Liver (tissue), 9 donors: Measurements from ENCODE around the gene DNAJB13. TPM values are rescaled to one million over a fixed set of nuclear protein-coding genes. Genes with fewer than 3 reads are reported as not detected.

Source experiments
- DNase-seq: peaks from one replicate; pipeline ENCODE4 v3.0.0-alpha.2; 2017; ENCODE audit warnings: low spot score
- H3K27ac ChIP-seq, 2 donors: one replicate each; pipeline ENCODE4 v1.7.0; 2013; ENCODE audit warnings: inconsistent platforms in 2 of 2, low read length in 2 of 2, control low read depth in 1 of 2, low read depth in 1 of 2, mild to moderate bottlenecking in 1 of 2
- H3K27me3 ChIP-seq, 4 donors: one replicate each; pipeline versions ENCODE4 v1.6.1 to v1.7.0; 2013; ENCODE audit warnings: low read length in 3 of 4, inconsistent platforms in 1 of 4, mild to moderate bottlenecking in 1 of 4, moderate library complexity in 1 of 4; ENCODE audit not compliant: control insufficient read depth in 4 of 4, insufficient read depth in 4 of 4
- H3K36me3 ChIP-seq, 4 donors: one replicate each; pipeline versions ENCODE4 v1.6.1 to v1.7.0; 2013; ENCODE audit warnings: low read length in 3 of 4, mild to moderate bottlenecking in 3 of 4, low read depth in 1 of 4, moderate library complexity in 1 of 4; ENCODE audit not compliant: control insufficient read depth in 4 of 4, insufficient read depth in 3 of 4
- H3K4me1 ChIP-seq, 4 donors: one replicate each; pipeline versions ENCODE4 v1.6.1 to v1.7.0; 2013; ENCODE audit warnings: low read length in 3 of 4, mild to moderate bottlenecking in 3 of 4, moderate library complexity in 1 of 4; ENCODE audit not compliant: control insufficient read depth in 4 of 4, insufficient read depth in 4 of 4
- H3K4me3 ChIP-seq, 3 donors: one replicate each; pipeline versions ENCODE4 v1.6.1 to v1.7.0; 2013; ENCODE audit warnings: low read length in 3 of 3, control low read depth in 1 of 3, low read depth in 1 of 3, mild to moderate bottlenecking in 1 of 3
- H3K9ac ChIP-seq, 2 donors: one replicate each; pipeline ENCODE4 v1.7.0; 2013; ENCODE audit warnings: low read length in 2 of 2, mild to moderate bottlenecking in 2 of 2, moderate library complexity in 2 of 2, control low read depth in 1 of 2, low read depth in 1 of 2
- H3K9me3 ChIP-seq, 4 donors: one replicate each; pipeline versions ENCODE4 v1.6.1 to v1.7.0; 2013; ENCODE audit warnings: low read length in 3 of 4; ENCODE audit not compliant: control insufficient read depth in 4 of 4
- ATF3 ChIP-seq: IDR thresholded peaks from 2 replicates; pipeline ENCODE4 v1.6.1; 2016; ENCODE audit warnings: antibody characterized with exemption
- CTCF ChIP-seq: fragments of 150-350 bp; IDR thresholded peaks from 2 replicates; pipeline ENCODE4 v1.5.1; 2017; ENCODE audit warnings: improper control_type of control experiment, low read depth, low read length; ENCODE audit not compliant: missing input control
- EGR1 ChIP-seq, 2 donors: IDR thresholded peaks; 2 replicates each; pipeline ENCODE4 v1.6.1; 2016 to 2018; ENCODE audit warnings: antibody characterized with exemption in 2 of 2, low read depth in 2 of 2
- FOXA1 ChIP-seq: IDR thresholded peaks from 2 replicates; pipeline ENCODE4 v1.6.1; 2016; ENCODE audit warnings: antibody characterized with exemption
- FOXA2 ChIP-seq: IDR thresholded peaks from 2 replicates; pipeline ENCODE4 v1.6.1; 2016; ENCODE audit warnings: antibody characterized with exemption
- GABPA ChIP-seq, 2 donors: IDR thresholded peaks in 1 of 2; conservative IDR thresholded peaks in 1 of 2; 2 replicates each; pipeline ENCODE4 v1.6.1; 2016; ENCODE audit warnings: antibody characterized with exemption in 2 of 2, mild to moderate bottlenecking in 1 of 2, moderate library complexity in 1 of 2
- HNF4A ChIP-seq, 2 donors: conservative IDR thresholded peaks; 2 replicates each; pipeline ENCODE4 v1.6.1; 2016; ENCODE audit warnings: antibody characterized with exemption in 2 of 2, mild to moderate bottlenecking in 2 of 2
- HNF4G ChIP-seq: IDR thresholded peaks from 2 replicates; pipeline ENCODE4 v1.6.1; 2016; ENCODE audit warnings: antibody characterized with exemption
- JUND ChIP-seq, 2 donors: IDR thresholded peaks; 2 replicates each; pipeline ENCODE4 v1.6.1; 2016; ENCODE audit warnings: antibody characterized with exemption in 2 of 2
- MAX ChIP-seq: IDR thresholded peaks from 2 replicates; pipeline ENCODE4 v1.6.1; 2016; ENCODE audit warnings: antibody characterized with exemption
- NR2F2 ChIP-seq: IDR thresholded peaks from 2 replicates; pipeline ENCODE4 v1.6.1; 2016; ENCODE audit warnings: antibody characterized with exemption
- RAD21 ChIP-seq, 2 donors: IDR thresholded peaks; 2 replicates each; pipeline ENCODE4 v1.6.1; 2016; ENCODE audit warnings: antibody characterized with exemption in 2 of 2, mild to moderate bottlenecking in 2 of 2
- RXRA ChIP-seq, 2 donors: IDR thresholded peaks; 2 replicates each; pipeline ENCODE4 v1.6.1; 2017 to 2018; ENCODE audit warnings: antibody characterized with exemption in 2 of 2, mild to moderate bottlenecking in 1 of 2
- SP1 ChIP-seq: IDR thresholded peaks from 2 replicates; pipeline ENCODE4 v1.6.1; 2018; ENCODE audit warnings: antibody characterized with exemption, mild to moderate bottlenecking
- TAF1 ChIP-seq: conservative IDR thresholded peaks from 2 replicates; pipeline ENCODE4 v1.6.1; 2016; ENCODE audit warnings: antibody characterized with exemption, mild to moderate bottlenecking
- YY1 ChIP-seq: IDR thresholded peaks from 2 replicates; pipeline ENCODE4 v1.6.1; 2016; ENCODE audit warnings: antibody characterized with exemption, mild to moderate bottlenecking
- WGBS: extraction: QIAGEN DNeasy Blood & Tissue Kit; methylation state at CpG from one replicate; pipeline ENCODE4 v1.1.7; 2013; 5-methylcytosine and 5-hydroxymethylcytosine counted together
- polyA plus RNA-seq, 2 donors: library from polyadenylated mRNA; stranded (reverse) in 1 of 2; unstranded in 1 of 2; fragments of 200-250 nt in 1 of 2; fragments of >200 nt in 1 of 2; fragmentation: Nextera tagmentation in 1 of 2; extraction: Ambion mirVana in 1 of 2; gene quantifications; one replicate each; pipeline versions ENCODE4 v1.2.1 to v1.2.3, GENCODE V29; 2013 to 2015
- total RNA-seq, 2 donors: library from RNA; depleted of rRNA; stranded (reverse); fragments of >200 nt; gene quantifications; one replicate each; pipeline ENCODE4 v1.2.3, GENCODE V29; 2014
- TF ChIP-seq, protein P1 (sequence below): IDR thresholded peaks from 2 replicates; pipeline ENCODE4 v1.6.1; 2016; ENCODE audit warnings: antibody characterized with exemption
- TF ChIP-seq, protein P2 (sequence below): IDR thresholded peaks from 2 replicates; pipeline ENCODE4 v1.6.1; 2016; ENCODE audit warnings: antibody characterized with exemption, mild to moderate bottlenecking
- donor health status: healthy.
- donor health status: healthy.
- donor health status: healthy.
- donor health status: healthy.
- donor health status: healthy.

Gene DNAJB13
- total and polyA plus RNA-seq, 4 donors = 0.08 TPM; not detected in 3

- TF ChIP-seq HNF4A (conservative IDR thresholded peaks at IDR 0.05) = no peak
Measured at GRCh38 chr11:73942010-73942409, 8.8 kb upstream of the DNAJB13 start (continued).

DNA sequence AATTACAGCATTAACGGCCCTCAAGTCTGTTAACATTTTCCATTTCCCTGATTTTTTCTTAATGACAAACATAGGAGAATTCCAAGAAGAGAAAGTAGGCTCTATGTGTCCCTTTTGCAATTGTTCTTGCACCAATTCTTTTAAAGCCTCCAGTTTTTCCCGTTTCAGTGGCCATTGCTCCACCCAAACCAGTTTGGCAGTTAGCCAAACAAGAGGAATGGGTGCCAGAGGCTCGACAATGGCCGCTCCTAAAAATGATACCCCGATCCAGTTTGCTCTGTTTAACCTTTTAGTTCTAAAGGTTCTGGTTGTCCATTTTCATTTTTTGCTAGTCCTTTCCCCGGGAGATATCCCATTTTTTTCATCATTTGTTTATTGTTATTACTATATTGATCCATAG is 6.7 kb upstream of the DNAJB13 start:
- no peaks in the 10 kb centered on the region for H3K4me1 ChIP-seq
- H3K27ac ChIP-seq = no peak overlapping the region
- no peaks in the 10 kb centered on the region for H3K9me3 ChIP-seq
- 81% methylated on average over 6 of the region's 6 CpGs for WGBS
- H3K36me3 ChIP-seq = no peaks in the 10 kb centered on the region
- H3K4me3 ChIP-seq = no peak overlapping the region
- H3K9ac ChIP-seq = no peak overlapping the region
- no peak for DNase-seq
- no peaks in the 10 kb centered on the region for H3K27me3 ChIP-seq
- TF ChIP-seq JUND (IDR thresholded peaks at IDR 0.05) (no peak), TAF1 (no peak), MAX (no peak), EGR1 (IDR thresholded peaks at IDR 0.05; ENCODE audit: low read depth in 2 of 2) (no peak), SP1 (no peak), HNF4G (no peak), FOXA1 (no peak), RAD21 (IDR thresholded peaks at IDR 0.05) (no peak), CTCF (no peak), FOXA2 (no peak), ATF3 (no peak), HNF4A (conservative IDR thresholded peaks at IDR 0.05) (no peak), NR2F2 (no peak), RXRA (IDR thresholded peaks at IDR 0.05) (no peak), GABPA (IDR thresholded peaks at IDR 0.05 in 1 of 2, conservative IDR thresholded peaks at IDR 0.05 in 1 of 2) (no peak), YY1 (no peak)
- TF ChIP-seq, protein P1, sequence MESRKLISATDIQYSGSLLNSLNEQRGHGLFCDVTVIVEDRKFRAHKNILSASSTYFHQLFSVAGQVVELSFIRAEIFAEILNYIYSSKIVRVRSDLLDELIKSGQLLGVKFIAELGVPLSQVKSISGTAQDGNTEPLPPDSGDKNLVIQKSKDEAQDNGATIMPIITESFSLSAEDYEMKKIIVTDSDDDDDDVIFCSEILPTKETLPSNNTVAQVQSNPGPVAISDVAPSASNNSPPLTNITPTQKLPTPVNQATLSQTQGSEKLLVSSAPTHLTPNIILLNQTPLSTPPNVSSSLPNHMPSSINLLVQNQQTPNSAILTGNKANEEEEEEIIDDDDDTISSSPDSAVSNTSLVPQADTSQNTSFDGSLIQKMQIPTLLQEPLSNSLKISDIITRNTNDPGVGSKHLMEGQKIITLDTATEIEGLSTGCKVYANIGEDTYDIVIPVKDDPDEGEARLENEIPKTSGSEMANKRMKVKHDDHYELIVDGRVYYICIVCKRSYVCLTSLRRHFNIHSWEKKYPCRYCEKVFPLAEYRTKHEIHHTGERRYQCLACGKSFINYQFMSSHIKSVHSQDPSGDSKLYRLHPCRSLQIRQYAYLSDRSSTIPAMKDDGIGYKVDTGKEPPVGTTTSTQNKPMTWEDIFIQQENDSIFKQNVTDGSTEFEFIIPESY = no peak
- TF ChIP-seq, protein P2, sequence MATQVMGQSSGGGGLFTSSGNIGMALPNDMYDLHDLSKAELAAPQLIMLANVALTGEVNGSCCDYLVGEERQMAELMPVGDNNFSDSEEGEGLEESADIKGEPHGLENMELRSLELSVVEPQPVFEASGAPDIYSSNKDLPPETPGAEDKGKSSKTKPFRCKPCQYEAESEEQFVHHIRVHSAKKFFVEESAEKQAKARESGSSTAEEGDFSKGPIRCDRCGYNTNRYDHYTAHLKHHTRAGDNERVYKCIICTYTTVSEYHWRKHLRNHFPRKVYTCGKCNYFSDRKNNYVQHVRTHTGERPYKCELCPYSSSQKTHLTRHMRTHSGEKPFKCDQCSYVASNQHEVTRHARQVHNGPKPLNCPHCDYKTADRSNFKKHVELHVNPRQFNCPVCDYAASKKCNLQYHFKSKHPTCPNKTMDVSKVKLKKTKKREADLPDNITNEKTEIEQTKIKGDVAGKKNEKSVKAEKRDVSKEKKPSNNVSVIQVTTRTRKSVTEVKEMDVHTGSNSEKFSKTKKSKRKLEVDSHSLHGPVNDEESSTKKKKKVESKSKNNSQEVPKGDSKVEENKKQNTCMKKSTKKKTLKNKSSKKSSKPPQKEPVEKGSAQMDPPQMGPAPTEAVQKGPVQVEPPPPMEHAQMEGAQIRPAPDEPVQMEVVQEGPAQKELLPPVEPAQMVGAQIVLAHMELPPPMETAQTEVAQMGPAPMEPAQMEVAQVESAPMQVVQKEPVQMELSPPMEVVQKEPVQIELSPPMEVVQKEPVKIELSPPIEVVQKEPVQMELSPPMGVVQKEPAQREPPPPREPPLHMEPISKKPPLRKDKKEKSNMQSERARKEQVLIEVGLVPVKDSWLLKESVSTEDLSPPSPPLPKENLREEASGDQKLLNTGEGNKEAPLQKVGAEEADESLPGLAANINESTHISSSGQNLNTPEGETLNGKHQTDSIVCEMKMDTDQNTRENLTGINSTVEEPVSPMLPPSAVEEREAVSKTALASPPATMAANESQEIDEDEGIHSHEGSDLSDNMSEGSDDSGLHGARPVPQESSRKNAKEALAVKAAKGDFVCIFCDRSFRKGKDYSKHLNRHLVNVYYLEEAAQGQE = no peak
